ENCODE data around the gene NAV1. TPM values are rescaled to one million over a fixed set of nuclear protein-coding genes. Genes with fewer than 3 reads are reported as not detected.

The NAV1 gene
- total RNA-seq, 4 donors from 2014 or later: 17.4 to 36.9 (median 25.5) TPM

GRCh38 chr1:201537028-201537427 is 1.9 kb upstream of the NAV1 start:
- Histone ChIP-seq H3K27me3 (no peaks in the 10 kb centered on the region), H3K4me1 (peaks cover 79% of the 10 kb centered on the region), H3K4me3 (no peak overlapping the region), H3K36me3 (no peaks in the 10 kb centered on the region), H3K27ac (peak overlapping the region; percentile 61), H3K9me3 (no peaks in the 10 kb centered on the region)
- WGBS: 62% methylated on average over 2 of the region's 2 CpGs
- DNase-seq (ENCODE audit: low spot score in 2 of 2): peak in 1 of 2 donors; percentile 28
- no peak for TF ChIP-seq CTCF (IDR thresholded peaks at IDR 0.05)
- no peak for TF ChIP-seq EP300 (IDR thresholded peaks at IDR 0.05)
- TF ChIP-seq POLR2A (IDR thresholded peaks at IDR 0.05): no peak
- no peak for TF ChIP-seq POLR2AphosphoS5 (IDR thresholded peaks at IDR 0.05)

GRCh38 chr1:201537467-201537866 is 1.5 kb upstream of the NAV1 start:
- Histone ChIP-seq H3K27ac (peak overlapping the region; percentile 61), H3K27me3 (no peaks in the 10 kb centered on the region), H3K36me3 (no peaks in the 10 kb centered on the region), H3K9me3 (no peaks in the 10 kb centered on the region), H3K4me3 (no peak overlapping the region), H3K4me1 (peaks cover 76% of the 10 kb centered on the region)
- DNase-seq (ENCODE audit: low spot score in 2 of 2): no peak
- 91% methylated on average over 4 of the region's 4 CpGs for WGBS
- TF ChIP-seq EP300 (IDR thresholded peaks at IDR 0.05) (no peak), POLR2A (IDR thresholded peaks at IDR 0.05) (no peak), POLR2AphosphoS5 (IDR thresholded peaks at IDR 0.05) (no peak), CTCF (IDR thresholded peaks at IDR 0.05) (no peak)

GRCh38 chr1:201537891-201538611 is 876 bp upstream of the NAV1 start:
- H3K4me3 ChIP-seq: peak overlapping the region; percentile 78
- peak in 1 of 2 donors; percentile 59 for DNase-seq (ENCODE audit: low spot score in 2 of 2)
- 40% methylated on average over 6 of the region's 6 CpGs for WGBS
- H3K27ac ChIP-seq: peak overlapping the region; percentile 88
- TF ChIP-seq POLR2A (IDR thresholded peaks at IDR 0.05): no peak
- TF ChIP-seq EP300 (IDR thresholded peaks at IDR 0.05): no peak
- no peak for TF ChIP-seq POLR2AphosphoS5 (IDR thresholded peaks at IDR 0.05)
- no peak for TF ChIP-seq CTCF (IDR thresholded peaks at IDR 0.05)
- H3K4me1 ChIP-seq: peaks cover 79% of the 10 kb centered on the region
- H3K36me3 ChIP-seq: no peaks in the 10 kb centered on the region
- H3K27me3 ChIP-seq: no peaks in the 10 kb centered on the region
- H3K9me3 ChIP-seq: no peaks in the 10 kb centered on the region

GRCh38 chr1:201539561-201540431 is 869 bp downstream of the NAV1 start:
- H3K4me1 ChIP-seq: peaks cover 85% of the 10 kb centered on the region
- H3K4me3 ChIP-seq: peak overlapping the region; percentile 78
- H3K9me3 ChIP-seq: no peaks in the 10 kb centered on the region
- H3K27me3 ChIP-seq: no peaks in the 10 kb centered on the region
- H3K27ac ChIP-seq: peak overlapping the region; percentile 88
- peak; percentile 88 for DNase-seq (ENCODE audit: low spot score in 2 of 2)
- WGBS: 3% methylated on average over 47 of the region's 47 CpGs
- no peaks in the 10 kb centered on the region for H3K36me3 ChIP-seq
- no peak for TF ChIP-seq CTCF (IDR thresholded peaks at IDR 0.05)
- TF ChIP-seq POLR2AphosphoS5 (IDR thresholded peaks at IDR 0.05): no peak
- TF ChIP-seq POLR2A (IDR thresholded peaks at IDR 0.05): no peak
- TF ChIP-seq EP300 (IDR thresholded peaks at IDR 0.05): no peak

Measured in suprapubic skin (tissue), 4 donors.